HG02981 (cell line): ENCODE data around the gene LRCH4.

Experiments used
- ATAC-seq: cut with Tn5 transposase; IDR thresholded peaks from one replicate; pipeline ENCODE4 v1.9.1; 2021; ENCODE audit warnings: mild to moderate bottlenecking, moderate library complexity; ENCODE audit not compliant: unreplicated experiment

The LRCH4 gene

DNA sequence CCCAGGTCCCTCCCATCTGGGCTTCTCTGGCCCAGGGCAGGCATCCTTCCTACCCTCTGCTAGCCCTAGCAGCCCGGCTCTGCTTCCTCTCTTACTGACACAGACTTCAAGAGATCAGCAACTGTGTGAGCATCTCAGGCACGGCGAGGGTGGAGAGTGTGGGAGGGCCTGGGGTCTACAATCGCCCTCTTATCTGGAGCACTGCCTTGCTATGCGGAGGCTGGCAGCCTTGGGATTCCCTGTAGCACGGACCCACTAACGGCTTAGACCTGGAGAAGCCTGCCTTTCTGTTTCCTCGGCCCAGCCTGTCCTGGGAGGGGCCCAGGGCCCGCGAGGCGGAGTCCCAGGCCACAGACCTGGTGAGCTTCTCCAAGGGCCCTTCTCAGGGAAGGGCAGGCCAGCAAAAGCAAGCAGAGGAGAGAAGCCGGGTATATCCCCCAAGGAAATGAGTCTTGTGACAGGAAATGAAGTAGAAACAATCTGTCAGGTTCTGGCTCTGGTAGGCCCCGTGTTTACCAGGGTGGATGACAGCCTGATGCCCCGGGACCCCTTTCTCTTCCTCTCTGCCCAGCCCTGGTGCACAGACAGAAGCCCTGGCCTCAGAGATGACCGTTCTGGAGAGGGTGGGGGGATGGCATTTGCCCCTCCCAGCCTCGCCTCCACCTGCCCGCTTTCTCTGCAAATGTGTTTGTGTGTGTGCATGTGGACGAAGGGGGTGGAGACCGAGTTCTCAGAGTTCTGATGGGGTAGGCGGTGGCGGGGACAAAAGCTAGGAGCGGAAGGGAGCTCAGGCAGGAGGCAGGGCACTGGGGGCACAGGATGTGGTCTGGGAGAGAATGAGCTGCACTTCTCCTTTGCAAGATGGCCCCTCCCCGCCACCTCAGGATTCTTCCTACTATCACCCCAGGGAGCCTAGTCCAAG, 2.5 kb downstream of the LRCH4 start:
- no peak for ATAC-seq

DNA sequence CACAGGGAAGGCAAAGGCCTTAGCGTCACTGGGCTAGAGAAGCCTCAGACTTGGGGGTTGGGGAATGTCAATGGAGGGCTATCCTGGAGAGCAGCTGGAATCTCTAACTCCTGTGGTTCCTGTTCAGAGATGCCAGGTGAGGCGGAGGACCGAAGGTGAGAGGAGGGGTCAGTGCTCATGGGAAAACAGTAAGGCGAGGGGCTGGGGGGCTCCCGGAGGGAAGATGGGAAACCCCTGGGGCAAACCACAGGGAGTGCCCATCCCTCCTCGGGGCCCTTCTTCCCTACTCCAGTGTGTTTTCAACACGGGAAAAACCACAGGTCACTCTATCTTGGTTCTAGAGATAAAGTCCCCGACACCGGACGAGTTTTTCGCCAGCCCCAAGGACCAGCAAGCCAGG, 3.3 kb downstream of the LRCH4 start:
- ATAC-seq, result no peak

DNA sequence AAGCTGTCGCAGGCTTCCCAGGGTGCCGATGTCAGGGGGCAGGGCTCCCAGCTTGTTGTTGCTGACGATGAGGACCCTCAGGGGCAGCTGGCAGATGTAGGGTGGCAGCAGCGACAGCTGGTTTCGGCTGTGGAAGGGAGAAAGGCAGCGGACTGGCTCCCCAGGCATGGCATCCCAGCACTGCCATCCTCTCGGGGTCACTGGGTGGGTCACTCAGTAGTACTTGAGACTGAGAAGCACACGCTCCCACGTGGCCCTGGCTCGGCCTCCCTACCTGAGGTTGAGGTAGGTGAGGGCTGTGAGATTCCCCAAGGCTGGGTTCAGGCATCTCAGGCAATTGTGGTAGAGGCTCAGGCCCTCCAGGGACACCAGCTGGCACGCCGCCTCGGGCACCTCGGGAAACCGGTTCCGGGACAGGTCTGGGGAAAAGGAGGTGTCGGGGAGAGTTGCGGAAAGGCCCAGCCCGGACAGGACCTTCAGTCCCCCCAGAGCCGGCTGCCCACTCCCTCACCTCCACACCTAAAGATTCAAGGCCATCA, 3.8 kb downstream of the LRCH4 start:
- ATAC-seq, result no peak

DNA sequence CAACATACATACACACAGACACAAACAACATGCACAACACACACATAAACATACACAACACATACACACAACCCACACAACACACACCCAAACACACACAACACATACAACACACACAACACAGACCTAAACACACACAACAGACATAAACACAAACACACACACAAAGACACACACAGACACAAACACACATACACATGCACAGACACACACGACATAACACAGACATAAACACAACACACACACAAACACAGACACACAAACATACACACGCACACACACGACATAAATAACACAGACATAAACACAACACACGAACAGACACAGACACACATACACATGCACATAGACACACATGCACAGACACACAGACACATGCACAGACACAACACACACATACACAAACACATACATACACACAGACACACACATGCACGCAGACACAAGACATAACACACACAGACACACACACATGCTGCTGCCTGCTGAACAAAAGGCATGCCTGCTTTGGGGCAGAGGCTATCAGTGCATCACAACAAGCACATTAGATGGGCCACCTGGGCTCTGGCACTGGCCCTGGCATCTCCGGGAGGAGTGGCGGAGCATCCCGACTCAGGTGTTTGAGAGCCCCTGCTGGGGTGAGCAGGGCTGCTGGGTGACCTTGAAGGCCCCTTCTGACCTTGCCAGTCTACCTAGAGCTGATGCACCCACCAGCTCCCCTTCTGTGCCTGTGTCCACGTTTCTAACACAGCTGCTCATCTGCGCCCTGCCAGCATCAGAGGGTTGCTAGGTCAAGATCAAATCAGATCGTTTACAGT, 5.3 kb downstream of the LRCH4 start:
- no peak for ATAC-seq

DNA sequence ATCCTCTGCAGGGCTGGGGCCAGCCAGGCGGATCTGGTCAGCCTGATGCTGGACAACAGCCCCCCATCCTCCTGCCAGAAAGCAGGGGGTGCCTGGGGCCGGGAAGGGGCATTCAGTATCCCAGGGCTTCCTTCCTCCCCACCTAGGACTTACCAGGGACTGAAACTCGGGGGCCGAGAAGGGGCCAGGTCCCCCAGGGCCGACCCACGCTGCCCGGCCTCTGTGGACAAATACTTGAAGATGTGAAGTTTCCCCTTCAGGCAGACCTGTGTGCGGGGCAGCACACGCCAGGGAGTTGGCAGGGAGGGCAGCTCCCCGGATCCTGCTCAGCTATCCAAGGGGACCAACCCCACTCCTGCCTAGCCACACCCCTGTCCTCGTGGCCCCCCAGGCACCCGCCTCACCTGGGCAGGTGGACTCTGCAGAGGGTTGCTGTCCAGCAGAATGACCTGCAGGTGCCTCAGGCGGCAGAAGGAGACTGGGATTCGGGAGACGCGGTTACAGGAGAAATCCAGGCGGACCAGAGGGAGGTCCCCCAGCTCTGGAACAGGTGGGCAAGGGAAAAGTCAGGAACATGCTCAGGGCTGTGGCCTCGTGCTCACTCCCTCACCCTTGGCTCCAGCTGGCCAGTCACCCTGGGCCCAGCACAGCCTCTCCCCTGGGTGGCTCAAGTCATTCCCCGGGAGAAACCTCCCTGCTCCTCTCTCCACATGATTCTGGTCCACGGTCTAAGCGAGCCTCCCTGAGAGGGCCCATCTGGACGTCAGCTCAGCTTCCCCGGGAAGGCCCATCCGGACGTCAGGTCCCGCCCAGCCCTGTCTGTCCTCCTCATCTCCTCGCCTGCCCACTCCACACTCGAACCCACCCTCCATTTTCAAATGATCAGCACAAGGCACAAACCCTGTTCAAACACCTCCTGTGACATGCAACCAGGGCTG, 7.4 kb downstream of the LRCH4 start:
- no peak for ATAC-seq

DNA sequence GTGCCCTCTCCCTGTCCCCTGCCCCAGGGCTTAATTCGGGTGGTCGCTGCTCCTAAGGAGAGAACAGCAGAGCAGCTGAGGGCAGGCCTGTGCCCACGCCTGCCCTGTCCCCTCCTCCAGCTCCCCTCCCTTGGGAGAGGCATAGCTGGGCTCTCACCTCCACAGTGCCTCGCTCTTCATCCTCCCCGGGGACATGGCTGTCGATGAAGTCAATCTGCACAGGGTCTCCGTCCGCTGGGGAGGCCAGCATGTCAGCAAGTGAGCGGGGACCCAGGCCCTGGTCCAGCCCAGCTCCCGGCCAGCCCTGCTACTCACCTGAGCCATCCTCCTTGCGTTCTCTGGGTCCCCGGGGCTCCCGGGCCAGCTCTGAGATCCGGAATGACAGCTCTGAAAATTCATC, 8.4 kb downstream of the LRCH4 start:
- ATAC-seq, result no peak

DNA sequence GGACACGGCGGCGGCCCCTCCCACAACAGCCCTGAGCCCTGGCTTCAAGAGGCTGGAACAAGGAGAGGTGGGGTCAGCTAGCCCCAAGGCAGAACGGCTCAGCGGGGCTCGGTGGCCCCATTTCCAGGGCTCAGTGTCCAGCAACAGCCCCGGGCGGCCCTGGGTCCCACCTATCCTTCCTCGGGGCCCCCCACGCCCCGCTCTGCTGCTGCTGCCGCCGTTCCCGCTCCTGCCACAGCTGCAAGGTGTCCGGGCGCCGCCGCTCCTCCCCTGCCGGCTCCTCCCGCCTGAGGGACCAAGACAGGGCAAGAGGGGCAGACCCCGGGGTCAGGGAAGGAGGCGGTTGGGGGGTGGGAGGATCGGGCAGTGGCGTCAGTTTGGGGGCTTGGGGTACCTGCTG, 8.8 kb downstream of the LRCH4 start:
- ATAC-seq, result no peak

DNA sequence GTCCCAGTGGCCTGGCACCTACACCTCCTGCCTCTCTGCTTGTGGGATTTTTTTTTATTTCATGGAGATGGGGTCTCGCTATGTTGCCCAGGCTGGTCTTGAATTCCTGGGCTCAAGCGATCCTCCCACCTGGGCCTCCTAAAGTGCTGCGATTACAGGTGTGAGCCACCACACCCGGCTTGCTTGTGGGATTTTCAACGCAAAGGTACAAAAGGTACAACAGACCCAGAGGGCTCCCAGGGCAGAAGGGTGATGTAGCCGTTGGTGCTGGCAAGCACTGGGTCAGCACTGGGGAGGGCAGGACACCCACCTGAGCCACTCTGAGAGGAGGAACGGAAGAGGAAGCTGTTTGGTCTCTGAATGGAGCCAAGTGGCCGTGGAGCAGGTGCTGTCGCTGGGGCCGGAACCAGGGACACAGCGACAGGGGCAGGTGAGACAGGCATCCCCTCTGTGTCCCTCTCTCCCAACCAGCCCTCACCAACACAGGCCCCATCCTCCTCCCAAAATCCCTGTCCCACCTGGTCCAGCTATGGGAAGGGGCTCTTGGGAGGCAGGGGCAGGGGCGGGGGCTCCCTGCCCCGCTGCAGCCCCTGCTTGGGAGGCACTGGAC, 9.4 kb downstream of the LRCH4 start:
- no peak for ATAC-seq

DNA sequence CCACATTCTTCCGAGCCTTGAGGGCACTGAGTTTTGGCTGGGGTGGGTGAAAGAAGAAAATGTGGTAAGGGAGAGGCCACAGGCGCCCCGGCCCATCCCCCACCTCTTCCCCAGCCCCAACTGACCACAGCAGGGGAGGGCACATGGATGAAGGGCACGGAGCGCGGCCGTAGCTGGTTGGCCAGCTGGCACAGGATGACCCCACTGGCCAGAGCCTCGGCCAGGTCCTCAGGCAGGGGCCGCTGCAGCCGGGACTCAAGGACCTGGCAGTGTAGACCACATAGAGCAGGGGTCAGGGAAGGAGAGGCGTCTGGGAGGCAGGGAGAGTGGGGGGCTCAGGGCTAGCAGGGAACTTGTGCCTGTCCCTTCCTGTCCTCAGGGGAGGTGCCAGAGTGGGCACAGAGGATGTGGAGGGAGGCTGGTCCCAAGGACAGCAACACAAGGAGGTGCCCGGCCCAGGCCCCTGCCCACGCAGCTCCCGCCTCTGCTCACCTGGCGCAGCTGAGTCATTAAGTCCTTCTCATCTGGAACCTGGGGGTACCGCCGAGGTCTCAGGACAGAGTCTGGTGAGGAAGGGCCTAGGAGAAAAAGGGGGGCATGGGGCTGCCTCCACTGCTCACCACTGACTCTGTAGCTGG, 10.1 kb downstream of the LRCH4 start:
- no peak for ATAC-seq

DNA sequence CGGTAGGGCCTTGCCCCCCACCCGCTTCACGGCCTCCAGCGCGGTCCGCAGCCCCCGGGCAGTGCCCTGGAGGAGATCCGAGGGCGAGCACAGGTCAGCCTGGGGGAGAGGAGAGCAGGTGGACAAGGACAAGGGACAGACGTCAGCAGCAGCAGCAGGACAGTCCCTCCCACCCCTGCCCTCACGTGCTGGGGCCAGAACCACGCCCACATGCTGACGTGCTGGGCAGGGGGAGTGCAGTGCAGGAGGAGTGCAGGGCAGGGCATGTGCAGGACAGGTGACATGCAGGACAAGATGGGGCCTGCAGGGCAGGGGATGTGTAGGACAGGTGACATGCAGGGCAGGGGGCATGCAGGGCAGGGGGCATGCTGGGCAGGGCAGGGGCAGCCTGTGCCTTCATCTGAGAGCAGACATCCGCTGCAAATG, 10.7 kb downstream of the LRCH4 start:
- ATAC-seq, result no peak

DNA sequence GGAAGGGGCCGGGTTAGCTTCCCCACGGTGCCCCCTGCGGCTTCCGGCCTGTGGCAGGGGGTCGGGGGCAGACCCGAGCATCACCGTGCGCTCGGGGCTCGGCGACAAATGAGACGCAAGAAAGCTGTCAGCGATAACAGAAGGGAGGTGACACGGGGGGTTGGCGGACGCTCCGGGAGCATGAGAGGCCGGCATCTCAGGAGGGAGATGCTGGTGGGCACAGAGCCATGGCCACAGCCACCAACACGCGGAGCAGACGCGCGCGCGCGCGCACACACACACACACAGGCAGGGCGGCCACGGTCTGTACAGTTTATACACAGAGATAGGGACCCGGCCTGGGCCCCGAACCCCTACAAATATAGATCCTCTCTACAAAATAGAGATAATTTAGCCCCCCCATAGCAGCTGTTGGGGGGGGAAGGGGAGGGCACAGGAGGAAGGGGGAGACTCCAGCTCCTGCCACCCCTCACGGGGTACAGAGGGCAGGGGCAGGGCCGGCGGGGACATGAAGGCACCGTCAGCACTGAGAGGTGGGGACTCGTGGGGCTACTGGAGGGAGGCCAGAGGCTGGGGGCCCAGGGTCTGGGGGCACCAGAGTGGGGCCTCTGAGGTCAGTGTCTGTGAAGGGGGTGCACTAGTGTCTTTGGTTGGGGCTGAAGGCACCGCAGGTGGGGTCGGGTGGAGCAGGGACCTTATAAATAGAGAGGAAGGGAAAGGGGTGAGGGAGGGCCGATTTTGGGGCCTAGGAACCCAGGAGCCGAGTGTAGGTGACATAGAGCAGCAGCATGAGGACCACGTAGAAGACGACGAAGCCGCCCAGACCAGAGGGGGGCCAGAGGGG, 11.3 kb downstream of the LRCH4 start:
- ATAC-seq, result no peak

DNA sequence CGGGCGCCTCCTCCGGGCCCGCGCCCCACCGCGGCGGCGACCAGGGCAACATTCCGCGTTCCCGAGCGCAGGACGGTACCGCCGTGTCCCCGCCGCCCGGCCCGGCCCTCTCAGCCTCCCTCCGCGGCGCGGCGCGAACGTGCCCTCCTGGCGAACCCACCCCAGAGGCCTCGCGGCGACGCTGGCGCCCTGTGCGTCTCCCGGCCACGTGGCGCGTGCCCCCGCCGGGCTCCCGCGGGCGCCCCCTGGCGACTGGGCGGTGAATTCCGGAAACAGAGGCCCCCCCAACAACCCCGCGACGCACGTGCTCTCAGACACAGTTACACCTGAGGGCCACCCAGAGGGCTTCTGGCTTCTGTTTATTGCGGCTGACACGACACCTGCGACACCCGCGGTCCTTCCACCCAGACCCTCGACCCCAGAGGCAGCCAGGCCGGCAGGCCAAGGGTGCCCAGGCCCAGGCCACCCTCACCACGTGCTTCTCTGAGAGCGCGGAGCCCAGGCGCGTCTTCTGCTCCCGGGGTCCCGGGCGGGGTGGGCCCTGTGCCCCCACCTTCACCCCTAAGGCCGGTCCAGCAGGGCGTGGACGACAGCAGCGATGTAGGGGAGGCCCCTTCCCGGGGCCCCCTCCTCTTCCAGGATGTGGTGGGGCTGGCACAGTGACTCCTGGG, 12.1 kb downstream of the LRCH4 start, which contains the start of gene SAP25:
Gene SAP25, minus strand, starts transcription at position 210 of the 671 bp plus-strand sequence. Its CDS starts 158 bp downstream, at position 52.
- no peak for ATAC-seq

DNA sequence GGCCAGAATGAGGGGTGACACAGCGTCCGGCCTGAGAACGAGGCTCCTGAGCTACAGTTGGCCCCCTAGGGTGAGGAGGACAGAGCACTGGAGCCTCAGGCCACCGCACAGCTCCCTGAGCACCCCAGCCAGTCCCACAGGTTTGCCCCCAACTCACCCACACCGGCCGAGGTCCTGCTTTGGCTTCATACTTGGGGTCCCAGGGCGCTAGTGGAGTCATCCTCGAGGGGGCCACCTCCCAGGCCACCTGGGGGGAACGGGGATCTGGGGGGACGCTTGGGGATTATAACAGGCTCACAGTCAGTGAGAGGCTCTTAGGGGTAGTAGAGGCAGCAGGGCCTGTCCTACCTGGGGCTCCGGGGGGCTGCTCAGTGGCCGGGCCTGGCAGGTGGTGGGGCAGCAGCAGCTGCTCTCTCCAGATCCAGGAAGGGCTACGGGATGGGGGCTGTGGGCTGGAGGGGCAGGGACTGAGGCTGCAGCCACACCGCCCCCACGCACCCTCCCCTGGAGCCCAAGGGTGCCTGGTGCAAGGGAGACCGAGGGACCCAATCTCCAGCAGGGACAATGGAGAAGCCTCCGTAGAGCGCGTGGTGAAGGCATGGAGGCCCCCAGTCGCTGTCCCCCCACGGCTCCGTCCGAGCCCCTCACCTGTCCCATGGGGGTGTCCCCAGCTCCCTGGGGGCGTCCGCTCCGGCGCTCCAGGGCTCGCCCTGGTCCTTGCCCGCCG, 12.8 kb downstream of the LRCH4 start:
- no peak for ATAC-seq

DNA sequence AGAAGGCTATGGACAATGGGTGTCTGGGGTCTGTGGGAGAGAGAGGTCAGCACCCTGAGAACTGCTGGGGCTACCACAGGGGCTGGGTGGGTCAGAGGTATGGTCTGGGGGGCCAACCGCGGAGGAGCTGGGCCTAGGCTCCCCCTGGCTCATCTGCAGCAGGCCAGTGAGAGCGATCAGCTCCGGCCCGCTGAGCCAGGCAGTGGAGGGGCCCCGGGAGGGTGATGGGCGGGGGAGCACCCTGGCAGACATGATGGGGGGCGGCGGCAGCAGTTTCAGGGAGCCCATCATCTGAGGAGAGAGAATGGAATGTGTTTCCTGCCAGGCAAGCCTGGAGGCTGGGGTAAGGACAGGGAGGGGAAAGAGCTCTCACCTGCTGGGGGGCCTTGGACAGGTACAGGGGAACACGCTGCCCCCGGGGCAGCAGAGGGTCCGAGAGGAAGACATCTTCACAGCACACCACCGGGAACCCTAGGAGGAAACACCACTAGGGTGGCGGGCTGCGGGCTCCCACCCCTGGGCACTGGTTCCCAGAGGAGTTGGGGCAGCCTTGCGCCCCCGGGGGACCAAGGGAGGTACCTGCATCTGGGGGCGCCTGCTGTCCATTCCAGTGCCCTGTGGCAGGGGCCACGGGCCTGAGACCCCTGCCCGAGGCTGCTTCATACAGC, 13.5 kb downstream of the LRCH4 start:
- ATAC-seq, result no peak

DNA sequence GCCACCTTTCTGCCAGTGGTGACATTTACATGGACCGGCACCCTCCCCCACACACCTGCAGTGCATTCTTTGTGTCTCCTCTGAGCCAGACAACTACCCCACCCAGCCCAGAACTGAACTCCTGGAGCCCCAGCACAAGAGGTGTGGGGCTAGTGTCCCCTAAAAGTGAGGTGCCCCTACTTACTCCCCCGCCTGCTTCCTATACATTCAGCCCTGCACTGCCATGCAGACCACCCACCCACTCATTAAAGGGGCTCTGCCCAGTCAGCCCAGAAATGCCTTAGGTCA, 14.2 kb downstream of the LRCH4 start:
- no peak for ATAC-seq

DNA sequence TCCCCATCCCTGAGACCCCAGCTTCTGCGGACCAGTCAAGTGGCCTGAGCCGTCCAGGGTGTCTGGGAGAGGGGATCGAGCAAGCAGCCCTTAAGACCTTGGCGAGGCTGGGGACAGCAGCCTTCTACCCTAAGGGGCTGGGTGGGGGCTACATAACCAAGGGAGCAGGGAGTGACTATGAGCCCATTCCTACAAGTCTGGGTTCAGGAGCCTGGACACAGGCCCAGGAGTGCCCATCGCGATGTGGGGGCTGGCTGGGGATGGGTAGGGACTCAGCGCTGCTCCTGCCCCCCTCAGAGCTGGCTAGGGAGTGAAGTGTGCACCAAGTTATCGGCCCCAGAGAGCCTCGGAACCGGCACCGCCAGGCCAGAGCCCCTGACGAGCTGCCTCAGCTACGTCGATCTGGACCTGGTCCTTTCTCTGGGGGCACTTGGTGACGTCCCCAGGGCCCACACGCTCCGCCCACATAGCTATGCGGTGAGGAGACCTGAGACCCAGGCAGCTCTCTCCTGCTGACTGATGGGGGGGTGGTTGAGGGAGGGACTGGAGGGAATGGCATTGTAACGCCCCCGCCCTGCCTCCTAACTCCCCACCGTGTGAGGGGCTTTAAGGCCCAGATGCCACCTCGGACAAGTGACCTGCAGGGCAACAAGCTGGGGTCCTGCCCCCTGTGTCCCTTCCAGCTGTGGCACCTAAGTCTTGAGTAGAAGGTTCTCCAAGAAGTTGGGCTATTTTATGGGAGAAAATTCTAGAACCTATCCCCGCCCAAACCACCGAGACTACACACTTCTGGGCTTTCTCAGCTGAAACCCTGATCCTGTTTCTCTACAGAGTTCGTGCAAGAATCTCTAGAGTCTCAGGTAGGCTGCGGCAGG, 14.7 kb downstream of the LRCH4 start:
- no peak for ATAC-seq
